BLaER1 treated with 17β-estradiol and CSF1 and Interleukin-3, amounts not matched to agents 10 nM and 100 nM (cell line): Measurements from ENCODE around the gene CRTC1.

Experiments
- H3K27ac ChIP-seq, 11 experiments: shearing (Covaris generic); formaldehyde crosslinking; 2 replicates each; pipeline ENCODE4 v1.8.1; 2022
- H3K27me3 ChIP-seq, 11 experiments: shearing (Covaris generic); formaldehyde crosslinking; 2 replicates each; pipeline ENCODE4 v1.8.1; 2022
- H3K36me3 ChIP-seq, 11 experiments: shearing (Covaris generic); formaldehyde crosslinking; 2 replicates each; pipeline ENCODE4 v1.8.1; 2022
- H3K4me1 ChIP-seq, 10 experiments: shearing (Covaris generic); formaldehyde crosslinking; 2 replicates each; pipeline ENCODE4 v1.8.1; 2022
- H3K4me2 ChIP-seq, 11 experiments: shearing (Covaris generic); formaldehyde crosslinking; 2 replicates each; pipeline ENCODE4 v1.8.1; 2022
- H3K4me3 ChIP-seq, 10 experiments: shearing (Covaris generic); formaldehyde crosslinking; 2 replicates each; pipeline ENCODE4 v1.8.1; 2022
- H3K9ac ChIP-seq, 11 experiments: shearing (Covaris generic); formaldehyde crosslinking; 2 replicates each; pipeline ENCODE4 v1.8.1; 2022
- H3K9me3 ChIP-seq, 11 experiments: shearing (Covaris generic); formaldehyde crosslinking; replicated peaks in 1 of 11; 2 replicates each; pipeline ENCODE4 v1.8.1; 2022
- H4K20me1 ChIP-seq, 11 experiments: shearing (Covaris generic); formaldehyde crosslinking; 2 replicates each; pipeline ENCODE4 v1.8.1; 2022
- Cebpa-rat ChIP-seq, 11 experiments: shearing (Covaris generic); IDR thresholded peaks; 2 replicates each; pipeline ENCODE4 v1.8.1; 2022

Gene CRTC1

GRCh38 chr19:18683109-18683957, at the start of gene CRTC1:
Gene CRTC1, plus strand, starts transcription at chr19:18683680. Its CDS starts 23 bp downstream, at chr19:18683703.
- H4K20me1 ChIP-seq, result peaks cover 9 to 45% (median 39%) of the 10 kb centered on the region in 11 experiments; a peak in 21 of 22 replicates
- H3K4me2 ChIP-seq, result peak within 1 kb of the TSS; percentile 97 to 100 (median 98)
- peak within 1 kb of the TSS; percentile 32 to 90 (median 85); a peak in 20 of 22 replicates for H3K27ac ChIP-seq
- H3K9ac ChIP-seq, result peak within 1 kb of the TSS; percentile 65 to 91 (median 86)
- H3K36me3 ChIP-seq, result peaks cover 0 to 14% (median 0%) of the 10 kb centered on the region in 11 experiments; a peak in 2 of 22 replicates
- H3K4me3 ChIP-seq, result peak within 1 kb of the TSS; percentile 49 to 81 (median 68)
- TF ChIP-seq Cebpa-rat (IDR thresholded peaks at IDR 0.05), result no peak
- H3K27me3 ChIP-seq, result no peaks in the 10 kb centered on the region
- H3K9me3 ChIP-seq, result no peaks in the 10 kb centered on the region
- peaks cover 51 to 92% (median 64%) of the 10 kb centered on the region in 10 experiments for H3K4me1 ChIP-seq

- H3K4me3 ChIP-seq, result no peak overlapping the region
- H3K9ac ChIP-seq, result no peak overlapping the region
Observed at GRCh38 chr19:18634612-18635297, 48.7 kb upstream of the CRTC1 start.

GRCh38 chr19:18635831-18636182, 47.7 kb upstream of the CRTC1 start:
- Histone ChIP-seq H3K4me2 (peak overlapping the region in 8 of 11 experiments; percentile 16 to 69 (median 43); a peak in 13 of 22 replicates), H3K4me1 (peaks cover 15 to 44% (median 34%) of the 10 kb centered on the region in 10 experiments), H3K4me3 (peak overlapping the region in 2 of 10 experiments; percentile 94 to 98; a peak in 1 of 20 replicates), H3K27me3 (no peaks in the 10 kb centered on the region), H3K9me3 (no peaks in the 10 kb centered on the region), H3K36me3 (peaks cover 0 to 11% (median 8%) of the 10 kb centered on the region in 11 experiments; a peak in 7 of 22 replicates), H4K20me1 (peaks cover 0 to 38% (median 7%) of the 10 kb centered on the region in 11 experiments; a peak in 8 of 22 replicates), H3K27ac (no peak overlapping the region), H3K9ac (no peak overlapping the region)
- no peak for TF ChIP-seq Cebpa-rat (IDR thresholded peaks at IDR 0.05)

More at GRCh38 chr19:18634612-18635297, 48.7 kb upstream of the CRTC1 start:
- Histone ChIP-seq H3K9me3 (no peaks in the 10 kb centered on the region), H3K36me3 (peaks cover 0 to 2% (median 0%) of the 10 kb centered on the region in 11 experiments; a peak in 2 of 22 replicates), H3K4me2 (peak overlapping the region in 2 of 11 experiments; percentile 41 to 69; a peak in 2 of 22 replicates), H3K27ac (no peak overlapping the region), H3K4me1 (peaks cover 15 to 42% (median 33%) of the 10 kb centered on the region in 10 experiments), H3K27me3 (no peaks in the 10 kb centered on the region), H4K20me1 (peaks cover 0 to 28% (median 7%) of the 10 kb centered on the region in 11 experiments; a peak in 8 of 22 replicates)
- no peak for TF ChIP-seq Cebpa-rat (IDR thresholded peaks at IDR 0.05)

- Histone ChIP-seq H3K4me2 (peak overlapping the region in 9 of 11 experiments; percentile 45 to 100 (median 58); a peak in 13 of 22 replicates), H3K36me3 (peaks cover 0 to 12% (median 9%) of the 10 kb centered on the region in 11 experiments; a peak in 7 of 22 replicates), H3K27me3 (no peaks in the 10 kb centered on the region), H3K9me3 (no peaks in the 10 kb centered on the region), H3K27ac (peak overlapping the region in 9 of 11 experiments; percentile 47 to 87 (median 68); a peak in 13 of 22 replicates), H3K4me3 (peak overlapping the region; percentile 72 to 98 (median 95)), H3K9ac (peak overlapping the region; percentile 61 to 96 (median 92); a peak in 16 of 22 replicates), H3K4me1 (peaks cover 15 to 44% (median 34%) of the 10 kb centered on the region in 10 experiments), H4K20me1 (peaks cover 0 to 44% (median 7%) of the 10 kb centered on the region in 11 experiments; a peak in 8 of 22 replicates)
- no peak for TF ChIP-seq Cebpa-rat (IDR thresholded peaks at IDR 0.05)
Observed at GRCh38 chr19:18636183-18636968, 47.1 kb upstream of the CRTC1 start.

GRCh38 chr19:18636969-18637629, 46.4 kb upstream of the CRTC1 start, which contains the start of gene KLHL26:
Gene KLHL26, plus strand, starts transcription at chr19:18637028. Its CDS starts 27 bp downstream, at chr19:18637055.
- Histone ChIP-seq H3K4me2 (peak within 1 kb of the TSS; percentile 94 to 100 (median 99)), H3K27ac (peak within 1 kb of the TSS; percentile 75 to 90 (median 87)), H3K4me1 (peaks cover 15 to 46% (median 35%) of the 10 kb centered on the region in 10 experiments), H3K9ac (peak within 1 kb of the TSS; percentile 86 to 96 (median 92)), H4K20me1 (peaks cover 0 to 48% (median 7%) of the 10 kb centered on the region in 11 experiments; a peak in 9 of 22 replicates), H3K27me3 (no peaks in the 10 kb centered on the region), H3K9me3 (no peaks in the 10 kb centered on the region), H3K4me3 (peak within 1 kb of the TSS; percentile 72 to 98 (median 95)), H3K36me3 (peaks cover 0 to 12% (median 9%) of the 10 kb centered on the region in 11 experiments; a peak in 7 of 22 replicates)
- no peak for TF ChIP-seq Cebpa-rat (IDR thresholded peaks at IDR 0.05)

GRCh38 chr19:18637673-18638630, 45.5 kb upstream of the CRTC1 start:
- Histone ChIP-seq H3K4me3 (peak overlapping the region; percentile 72 to 98 (median 95)), H3K4me1 (peaks cover 15 to 51% (median 35%) of the 10 kb centered on the region in 10 experiments), H3K27ac (peak overlapping the region in 10 of 11 experiments; percentile 82 to 90 (median 87); a peak in 14 of 22 replicates), H3K4me2 (peak overlapping the region; percentile 94 to 100 (median 99)), H3K9ac (peak overlapping the region; percentile 86 to 96 (median 92); a peak in 21 of 22 replicates), H3K9me3 (no peaks in the 10 kb centered on the region), H3K27me3 (no peaks in the 10 kb centered on the region), H4K20me1 (peaks cover 0 to 55% (median 7%) of the 10 kb centered on the region in 11 experiments; a peak in 9 of 22 replicates), H3K36me3 (peaks cover 0 to 12% (median 9%) of the 10 kb centered on the region in 11 experiments; a peak in 7 of 22 replicates)
- TF ChIP-seq Cebpa-rat (IDR thresholded peaks at IDR 0.05), result no peak
